Loucy (cell line): ENCODE results near the gene PTGDS.

Experiments used
- CTCF ChIP-seq: fragments of 200-600 bp; sonication (generic); conservative IDR thresholded peaks from 2 replicates; pipeline ENCODE4 v1.5.1; 2014; ENCODE audit warnings: mild to moderate bottlenecking, antibody characterized with exemption, low read length
- EZH2phosphoT487 ChIP-seq: fragments of 200-600 bp; IDR thresholded peaks from 2 replicates; pipeline ENCODE4 v1.6.1; 2018; ENCODE audit warnings: antibody characterized with exemption, mild to moderate bottlenecking, moderate library complexity, borderline replicate concordance

- no peak for TF ChIP-seq EZH2phosphoT487
- no peak for TF ChIP-seq CTCF
Measured at GRCh38 chr9:137000177-137000930, 23.1 kb downstream of the PTGDS start.
